Stomach (tissue), 4 donors: ENCODE results near the gene METRN.

Source experiments
- POLR2A ChIP-seq, 4 donors: fragments of 450-650 bp; IDR thresholded peaks; one replicate each; pipeline ENCODE4 v1.6.1; 2016; ENCODE audit warnings: antibody characterized with exemption in 4 of 4, control low read depth in 2 of 4, mild to moderate bottlenecking in 1 of 4, moderate library complexity in 1 of 4
- POLR2AphosphoS5 ChIP-seq, 3 donors: sonication (generic); formaldehyde crosslinking; IDR thresholded peaks; one replicate each; pipeline ENCODE4 v1.6.1; 2016; ENCODE audit warnings: antibody characterized with exemption in 3 of 3
- TF ChIP-seq, protein P1 (sequence below), 7 experiments: fragments of 450-650 bp in 4 of 7; fragments of 200-600 bp in 3 of 7; sonication (generic) in 3 of 7; IDR thresholded peaks; one replicate each; pipeline ENCODE4 v1.5.1; 2016 to 2019; ENCODE audit warnings: antibody characterized with exemption in 7 of 7, control low read depth in 2 of 7, mild to moderate bottlenecking in 1 of 7

- TF ChIP-seq, protein P1, sequence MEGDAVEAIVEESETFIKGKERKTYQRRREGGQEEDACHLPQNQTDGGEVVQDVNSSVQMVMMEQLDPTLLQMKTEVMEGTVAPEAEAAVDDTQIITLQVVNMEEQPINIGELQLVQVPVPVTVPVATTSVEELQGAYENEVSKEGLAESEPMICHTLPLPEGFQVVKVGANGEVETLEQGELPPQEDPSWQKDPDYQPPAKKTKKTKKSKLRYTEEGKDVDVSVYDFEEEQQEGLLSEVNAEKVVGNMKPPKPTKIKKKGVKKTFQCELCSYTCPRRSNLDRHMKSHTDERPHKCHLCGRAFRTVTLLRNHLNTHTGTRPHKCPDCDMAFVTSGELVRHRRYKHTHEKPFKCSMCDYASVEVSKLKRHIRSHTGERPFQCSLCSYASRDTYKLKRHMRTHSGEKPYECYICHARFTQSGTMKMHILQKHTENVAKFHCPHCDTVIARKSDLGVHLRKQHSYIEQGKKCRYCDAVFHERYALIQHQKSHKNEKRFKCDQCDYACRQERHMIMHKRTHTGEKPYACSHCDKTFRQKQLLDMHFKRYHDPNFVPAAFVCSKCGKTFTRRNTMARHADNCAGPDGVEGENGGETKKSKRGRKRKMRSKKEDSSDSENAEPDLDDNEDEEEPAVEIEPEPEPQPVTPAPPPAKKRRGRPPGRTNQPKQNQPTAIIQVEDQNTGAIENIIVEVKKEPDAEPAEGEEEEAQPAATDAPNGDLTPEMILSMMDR (IDR thresholded peaks at IDR 0.05) = no peak
- TF ChIP-seq POLR2A (IDR thresholded peaks at IDR 0.05) = no peak
- TF ChIP-seq POLR2AphosphoS5 (IDR thresholded peaks at IDR 0.05) = no peak
Measured at GRCh38 chr16:760545-761343, 45.8 kb downstream of the METRN start, which contains the start of gene MSLN.
